ENCODE data around the gene PCID2.

- TF ChIP-seq CTCF (IDR thresholded peaks at IDR 0.05): no peak
- TF ChIP-seq EZH2 (IDR thresholded peaks at IDR 0.05): no peak
Measured at GRCh38 chr13:113201815-113202214, 6.7 kb downstream of the PCID2 start.
